ENCODE results near the gene CCR4. TPM values are rescaled to one million over a fixed set of nuclear protein-coding genes. Genes with fewer than 3 reads are reported as not detected.
A peak's percentile ranks its signal among the peaks of the same experiment; 100 is the strongest.

Gene CCR4
- total and polyA plus RNA-seq, 9 of the 15 experiments (the other 6 are each of a cell fraction or from before 2014, with no cell fraction given), result 0.04 to 0.47 (median 0.25) TPM; not detected in 1

GRCh38 chr3:32972482-32973146 is 21.2 kb downstream of the CCR4 start (continued):
- TF ChIP-seq, protein P1, sequence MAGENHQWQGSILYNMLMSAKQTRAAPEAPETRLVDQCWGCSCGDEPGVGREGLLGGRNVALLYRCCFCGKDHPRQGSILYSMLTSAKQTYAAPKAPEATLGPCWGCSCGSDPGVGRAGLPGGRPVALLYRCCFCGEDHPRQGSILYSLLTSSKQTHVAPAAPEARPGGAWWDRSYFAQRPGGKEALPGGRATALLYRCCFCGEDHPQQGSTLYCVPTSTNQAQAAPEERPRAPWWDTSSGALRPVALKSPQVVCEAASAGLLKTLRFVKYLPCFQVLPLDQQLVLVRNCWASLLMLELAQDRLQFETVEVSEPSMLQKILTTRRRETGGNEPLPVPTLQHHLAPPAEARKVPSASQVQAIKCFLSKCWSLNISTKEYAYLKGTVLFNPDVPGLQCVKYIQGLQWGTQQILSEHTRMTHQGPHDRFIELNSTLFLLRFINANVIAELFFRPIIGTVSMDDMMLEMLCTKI (IDR thresholded peaks at IDR 0.05; ENCODE audit: partially characterized antibody), result no peak
- TF ChIP-seq KLF13 (tag; IDR thresholded peaks at IDR 0.05; ENCODE audit: borderline replicate concordance, low read depth) (no peak), MEF2D (tag; conservative IDR thresholded peaks at IDR 0.05; ENCODE audit: low read depth) (no peak), PURB (CRISPR knock-in tag; IDR thresholded peaks at IDR 0.05; ENCODE audit: low read depth) (no peak), ZBED1 (IDR thresholded peaks at IDR 0.05) (no peak), ZNF311 (CRISPR knock-in tag; IDR thresholded peaks at IDR 0.05) (peak; percentile 48; the same call in 1 of the 2 replicates), HLTF (IDR thresholded peaks at IDR 0.05) (no peak), BMI1 (IDR thresholded peaks at IDR 0.05; ENCODE audit: low read length) (no peak), KDM1A (IDR thresholded peaks at IDR 0.05) (peak; percentile 70 to 78), TGIF2 (CRISPR knock-in tag; IDR thresholded peaks at IDR 0.05) (no peak), ETV6 (IDR thresholded peaks at IDR 0.05; ENCODE audit: borderline replicate concordance in 1 of 2, low read depth in 2 of 2, low read length in 1 of 2) (peak in 1 of 2 experiments; percentile 60; a peak in 1 of 4 replicates), ETV6 (CRISPR knock-in tag; IDR thresholded peaks at IDR 0.05; ENCODE audit: borderline replicate concordance) (no peak), NR1H2 (CRISPR knock-in tag; IDR thresholded peaks at IDR 0.05) (no peak), CAMTA2 (CRISPR knock-in tag; conservative IDR thresholded peaks at IDR 0.05) (no peak), ZKSCAN3 (CRISPR knock-in tag; IDR thresholded peaks at IDR 0.05) (no peak), FUS (optimal IDR thresholded peaks at IDR 0.05; ENCODE audit: low read depth, low read length) (no peak), BRCA1 (IDR thresholded peaks at IDR 0.05) (no peak), BRCA1 (CRISPR knock-in tag; IDR thresholded peaks at IDR 0.05) (no peak), COPS2 (conservative IDR thresholded peaks at IDR 0.05) (no peak), NBN (IDR thresholded peaks at IDR 0.05; ENCODE audit: low read depth) (peak; percentile 76), ARHGAP35 (IDR thresholded peaks at IDR 0.05; ENCODE audit: partially characterized antibody) (no peak), TAF9B (IDR thresholded peaks at IDR 0.05; ENCODE audit: partially characterized antibody) (peak; percentile 76), CBX1 (IDR thresholded peaks at IDR 0.05; ENCODE audit: low read depth) (no peak)
- TF ChIP-seq, protein P2, sequence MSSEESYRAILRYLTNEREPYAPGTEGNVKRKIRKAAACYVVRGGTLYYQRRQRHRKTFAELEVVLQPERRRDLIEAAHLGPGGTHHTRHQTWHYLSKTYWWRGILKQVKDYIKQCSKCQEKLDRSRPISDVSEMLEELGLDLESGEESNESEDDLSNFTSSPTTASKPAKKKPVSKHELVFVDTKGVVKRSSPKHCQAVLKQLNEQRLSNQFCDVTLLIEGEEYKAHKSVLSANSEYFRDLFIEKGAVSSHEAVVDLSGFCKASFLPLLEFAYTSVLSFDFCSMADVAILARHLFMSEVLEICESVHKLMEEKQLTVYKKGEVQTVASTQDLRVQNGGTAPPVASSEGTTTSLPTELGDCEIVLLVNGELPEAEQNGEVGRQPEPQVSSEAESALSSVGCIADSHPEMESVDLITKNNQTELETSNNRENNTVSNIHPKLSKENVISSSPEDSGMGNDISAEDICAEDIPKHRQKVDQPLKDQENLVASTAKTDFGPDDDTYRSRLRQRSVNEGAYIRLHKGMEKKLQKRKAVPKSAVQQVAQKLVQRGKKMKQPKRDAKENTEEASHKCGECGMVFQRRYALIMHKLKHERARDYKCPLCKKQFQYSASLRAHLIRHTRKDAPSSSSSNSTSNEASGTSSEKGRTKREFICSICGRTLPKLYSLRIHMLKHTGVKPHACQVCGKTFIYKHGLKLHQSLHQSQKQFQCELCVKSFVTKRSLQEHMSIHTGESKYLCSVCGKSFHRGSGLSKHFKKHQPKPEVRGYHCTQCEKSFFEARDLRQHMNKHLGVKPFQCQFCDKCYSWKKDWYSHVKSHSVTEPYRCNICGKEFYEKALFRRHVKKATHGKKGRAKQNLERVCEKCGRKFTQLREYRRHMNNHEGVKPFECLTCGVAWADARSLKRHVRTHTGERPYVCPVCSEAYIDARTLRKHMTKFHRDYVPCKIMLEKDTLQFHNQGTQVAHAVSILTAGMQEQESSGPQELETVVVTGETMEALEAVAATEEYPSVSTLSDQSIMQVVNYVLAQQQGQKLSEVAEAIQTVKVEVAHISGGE (CRISPR knock-in tag; IDR thresholded peaks at IDR 0.05), result peak in 1 of 3 experiments; percentile 52; a peak in 2 of 6 replicates
- TF ChIP-seq, protein P3, sequence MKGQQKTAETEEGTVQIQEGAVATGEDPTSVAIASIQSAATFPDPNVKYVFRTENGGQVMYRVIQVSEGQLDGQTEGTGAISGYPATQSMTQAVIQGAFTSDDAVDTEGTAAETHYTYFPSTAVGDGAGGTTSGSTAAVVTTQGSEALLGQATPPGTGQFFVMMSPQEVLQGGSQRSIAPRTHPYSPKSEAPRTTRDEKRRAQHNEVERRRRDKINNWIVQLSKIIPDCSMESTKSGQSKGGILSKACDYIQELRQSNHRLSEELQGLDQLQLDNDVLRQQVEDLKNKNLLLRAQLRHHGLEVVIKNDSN (CRISPR knock-in tag; IDR thresholded peaks at IDR 0.05), result no peak
- TF ChIP-seq, protein P4, sequence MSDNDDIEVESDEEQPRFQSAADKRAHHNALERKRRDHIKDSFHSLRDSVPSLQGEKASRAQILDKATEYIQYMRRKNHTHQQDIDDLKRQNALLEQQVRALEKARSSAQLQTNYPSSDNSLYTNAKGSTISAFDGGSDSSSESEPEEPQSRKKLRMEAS (CRISPR knock-in tag; IDR thresholded peaks at IDR 0.05), result no peak

Measured in K562 (cell line).